DOHH2 (cell line): ENCODE data around the gene LRIG3.

Experiments
- H3F3A ChIP-seq: fragments of 200-600 bp; sonication (generic), shearing (Covaris generic); 2 replicates; pipeline ENCODE4 v1.6.0; 2016; ENCODE audit warnings: antibody characterized with exemption, mild to moderate bottlenecking; ENCODE audit not compliant: control insufficient read depth, insufficient read depth
- H3K27ac ChIP-seq: fragments of 200-600 bp; sonication (generic); 2 replicates; pipeline ENCODE4 v1.5.1; 2014; ENCODE audit warnings: low read depth, mild to moderate bottlenecking, low read length, moderate library complexity
- H3K27me3 ChIP-seq: fragments of 200-600 bp; sonication (generic); 2 replicates; pipeline ENCODE4 v1.6.1; 2014; ENCODE audit warnings: mild to moderate bottlenecking, low read length, mixed read lengths; ENCODE audit not compliant: control insufficient read depth
- H3K36me3 ChIP-seq: fragments of 200-600 bp; sonication (generic); 2 replicates; pipeline ENCODE4 v1.6.1; 2014; ENCODE audit warnings: mild to moderate bottlenecking, low read length, moderate library complexity, mixed read lengths; ENCODE audit not compliant: control insufficient read depth
- H3K4me1 ChIP-seq: fragments of 200-600 bp; sonication (generic); 2 replicates; pipeline ENCODE4 v1.6.1; 2014; ENCODE audit warnings: mild to moderate bottlenecking, low read length, mixed read lengths; ENCODE audit not compliant: control insufficient read depth
- H3K4me2 ChIP-seq: fragments of 200-600 bp; sonication (generic); 2 replicates; pipeline ENCODE4 v1.6.0; 2014; ENCODE audit warnings: mild to moderate bottlenecking, low read length, moderate library complexity
- H3K4me3 ChIP-seq: fragments of 200-600 bp; sonication (generic); 2 replicates; pipeline ENCODE4 v1.5.1; 2014; ENCODE audit warnings: mild to moderate bottlenecking, low read length, mixed read lengths
- H3K79me2 ChIP-seq: fragments of 200-600 bp; sonication (generic); 2 replicates; pipeline ENCODE4 v1.6.1; 2014; ENCODE audit warnings: mild to moderate bottlenecking, low read length, mixed read lengths; ENCODE audit not compliant: control insufficient read depth
- H3K9me2 ChIP-seq: fragments of 200-600 bp; sonication (generic); replicated peaks from 2 replicates; pipeline ENCODE4 v1.6.1; 2014; ENCODE audit warnings: mild to moderate bottlenecking, low read length, mixed read lengths; ENCODE audit not compliant: control insufficient read depth
- H3K9me3 ChIP-seq: fragments of 200-600 bp; sonication (generic); 2 replicates; pipeline ENCODE4 v1.6.1; 2014; ENCODE audit warnings: antibody characterized with exemption, low read length, mixed read lengths; ENCODE audit not compliant: control insufficient read depth, insufficient read depth
- H4K20me1 ChIP-seq: fragments of 200-600 bp; sonication (generic); 2 replicates; pipeline ENCODE4 v1.6.0; 2014; ENCODE audit warnings: low read depth, mild to moderate bottlenecking, antibody characterized with exemption, low read length, moderate library complexity; ENCODE audit not compliant: control insufficient read depth, insufficient read depth
- EZH2phosphoT487 ChIP-seq: fragments of 200-600 bp; sonication (generic); IDR thresholded peaks from 2 replicates; pipeline ENCODE4 v1.6.1; 2017; ENCODE audit warnings: borderline replicate concordance, mild to moderate bottlenecking, antibody characterized with exemption, low read length, moderate library complexity, mixed read lengths
- TF ChIP-seq, protein P1 (sequence below): fragments of 200-600 bp; sonication (generic); IDR thresholded peaks from one replicate; pipeline ENCODE4 v1.5.1; 2014; ENCODE audit warnings: antibody characterized with exemption, mild to moderate bottlenecking, low read depth, low read length; ENCODE audit not compliant: poor library complexity, severe bottlenecking

The LRIG3 gene

DNA sequence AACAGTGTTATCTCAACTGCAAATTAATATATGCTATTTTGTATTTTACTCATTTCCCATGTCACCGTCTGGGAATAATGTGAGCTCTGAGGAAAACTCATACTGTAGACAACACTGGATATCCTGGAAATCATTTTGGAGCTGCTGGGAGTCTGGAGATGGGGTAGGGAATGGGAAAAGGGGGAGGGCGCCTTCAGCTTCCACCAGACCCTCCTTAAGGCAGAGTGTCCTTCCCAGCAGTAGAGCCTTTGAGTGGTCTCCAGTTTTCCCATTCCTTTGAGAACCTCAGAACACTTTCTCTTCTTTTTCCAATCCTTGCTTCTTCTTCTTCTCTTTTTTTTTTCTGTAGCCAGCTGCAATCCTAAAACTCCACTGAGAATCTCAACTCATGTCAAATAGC is 5.4 kb upstream of the LRIG3 start:
- H3K79me2 ChIP-seq, result no peaks in the 10 kb centered on the region
- H3K4me1 ChIP-seq, result no peaks in the 10 kb centered on the region
- TF ChIP-seq EZH2phosphoT487, result no peak
- TF ChIP-seq, protein P1, sequence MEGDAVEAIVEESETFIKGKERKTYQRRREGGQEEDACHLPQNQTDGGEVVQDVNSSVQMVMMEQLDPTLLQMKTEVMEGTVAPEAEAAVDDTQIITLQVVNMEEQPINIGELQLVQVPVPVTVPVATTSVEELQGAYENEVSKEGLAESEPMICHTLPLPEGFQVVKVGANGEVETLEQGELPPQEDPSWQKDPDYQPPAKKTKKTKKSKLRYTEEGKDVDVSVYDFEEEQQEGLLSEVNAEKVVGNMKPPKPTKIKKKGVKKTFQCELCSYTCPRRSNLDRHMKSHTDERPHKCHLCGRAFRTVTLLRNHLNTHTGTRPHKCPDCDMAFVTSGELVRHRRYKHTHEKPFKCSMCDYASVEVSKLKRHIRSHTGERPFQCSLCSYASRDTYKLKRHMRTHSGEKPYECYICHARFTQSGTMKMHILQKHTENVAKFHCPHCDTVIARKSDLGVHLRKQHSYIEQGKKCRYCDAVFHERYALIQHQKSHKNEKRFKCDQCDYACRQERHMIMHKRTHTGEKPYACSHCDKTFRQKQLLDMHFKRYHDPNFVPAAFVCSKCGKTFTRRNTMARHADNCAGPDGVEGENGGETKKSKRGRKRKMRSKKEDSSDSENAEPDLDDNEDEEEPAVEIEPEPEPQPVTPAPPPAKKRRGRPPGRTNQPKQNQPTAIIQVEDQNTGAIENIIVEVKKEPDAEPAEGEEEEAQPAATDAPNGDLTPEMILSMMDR, result no peak
- no peaks in the 10 kb centered on the region for H3F3A ChIP-seq
- no peak overlapping the region for H3K4me3 ChIP-seq
- H4K20me1 ChIP-seq, result no peaks in the 10 kb centered on the region
- peaks cover under 1% of the 10 kb centered on the region; the same call in 1 of the 2 replicates for H3K9me3 ChIP-seq
- H3K4me2 ChIP-seq, result no peak overlapping the region
- H3K36me3 ChIP-seq, result no peaks in the 10 kb centered on the region
- no peak overlapping the region for H3K27ac ChIP-seq
- no peaks in the 10 kb centered on the region for H3K27me3 ChIP-seq
- H3K9me2 ChIP-seq, result no peaks in the 10 kb centered on the region

GRCh38 chr12:58925111-58925611 is 4.9 kb upstream of the LRIG3 start:
- no peaks in the 10 kb centered on the region for H3K27me3 ChIP-seq
- no peaks in the 10 kb centered on the region for H4K20me1 ChIP-seq
- H3K9me2 ChIP-seq, result no peaks in the 10 kb centered on the region
- H3K36me3 ChIP-seq, result no peaks in the 10 kb centered on the region
- H3K4me2 ChIP-seq, result no peak overlapping the region
- H3K27ac ChIP-seq, result no peak overlapping the region
- H3K9me3 ChIP-seq, result peaks cover 6% of the 10 kb centered on the region; the same call in 1 of the 2 replicates
- H3K4me1 ChIP-seq, result no peaks in the 10 kb centered on the region
- TF ChIP-seq, protein P1, result no peak
- no peak for TF ChIP-seq EZH2phosphoT487
- H3K79me2 ChIP-seq, result no peaks in the 10 kb centered on the region
- no peaks in the 10 kb centered on the region for H3F3A ChIP-seq
- H3K4me3 ChIP-seq, result no peak overlapping the region

DNA sequence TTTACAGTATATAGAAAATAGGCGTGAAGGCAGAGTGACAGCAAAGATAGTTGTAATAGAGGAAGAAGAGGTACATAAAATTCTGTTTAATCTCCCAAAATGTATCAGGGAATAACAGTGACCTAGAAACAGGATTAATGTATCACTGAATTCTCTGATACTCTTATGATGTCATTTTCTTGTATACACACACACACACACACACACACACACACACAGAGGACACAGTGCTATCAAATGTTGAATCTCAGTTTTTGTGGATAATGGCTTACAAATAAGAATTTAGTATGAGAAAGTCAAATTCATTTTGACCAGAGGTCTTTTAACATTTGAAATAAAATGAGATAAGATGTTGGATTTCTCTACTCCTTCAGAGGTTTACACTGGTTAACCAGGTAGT is 4.3 kb upstream of the LRIG3 start:
- no peak for TF ChIP-seq EZH2phosphoT487
- TF ChIP-seq, protein P1, result no peak
- Histone ChIP-seq H3K9me2 (no peaks in the 10 kb centered on the region), H3K4me3 (no peak overlapping the region), H3F3A (no peaks in the 10 kb centered on the region), H3K36me3 (no peaks in the 10 kb centered on the region), H3K4me2 (no peak overlapping the region), H4K20me1 (no peaks in the 10 kb centered on the region), H3K27me3 (no peaks in the 10 kb centered on the region), H3K79me2 (no peaks in the 10 kb centered on the region), H3K27ac (no peak overlapping the region), H3K4me1 (no peaks in the 10 kb centered on the region), H3K9me3 (peaks cover 6% of the 10 kb centered on the region; the same call in 1 of the 2 replicates)

DNA sequence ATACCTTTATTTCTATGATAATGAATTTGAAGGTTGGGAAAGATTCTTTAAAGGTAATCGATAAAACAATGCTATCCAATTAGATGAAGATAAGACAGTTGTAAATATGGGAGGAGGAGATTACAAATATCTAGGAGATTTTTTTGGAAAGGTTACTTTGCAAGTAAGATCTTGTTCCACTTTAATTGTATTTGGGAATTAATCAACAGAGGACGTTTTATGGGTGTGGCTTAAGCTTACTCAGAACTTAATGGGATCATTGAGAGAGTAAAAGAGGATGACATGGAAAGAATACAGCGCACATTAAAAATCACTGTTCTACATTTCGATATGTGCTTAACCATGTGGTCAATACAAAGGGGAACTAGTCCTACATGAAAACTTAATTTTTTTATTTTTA is 3.5 kb upstream of the LRIG3 start:
- TF ChIP-seq, protein P1, result no peak
- no peak for TF ChIP-seq EZH2phosphoT487
- Histone ChIP-seq H3K79me2 (no peaks in the 10 kb centered on the region), H3K27me3 (no peaks in the 10 kb centered on the region), H3K4me2 (no peak overlapping the region), H3K4me3 (no peak overlapping the region), H3K9me2 (no peaks in the 10 kb centered on the region), H3K4me1 (no peaks in the 10 kb centered on the region), H4K20me1 (no peaks in the 10 kb centered on the region), H3F3A (no peaks in the 10 kb centered on the region), H3K9me3 (peaks cover 6% of the 10 kb centered on the region; the same call in 1 of the 2 replicates), H3K36me3 (no peaks in the 10 kb centered on the region), H3K27ac (no peak overlapping the region)
